Measurements from ENCODE around the gene IQCM. TPM values are rescaled to one million over a fixed set of nuclear protein-coding genes. Genes with fewer than 3 reads are reported as not detected.

Gene IQCM
- total RNA-seq, 1 donor from 2014 or later: not detected

DNA sequence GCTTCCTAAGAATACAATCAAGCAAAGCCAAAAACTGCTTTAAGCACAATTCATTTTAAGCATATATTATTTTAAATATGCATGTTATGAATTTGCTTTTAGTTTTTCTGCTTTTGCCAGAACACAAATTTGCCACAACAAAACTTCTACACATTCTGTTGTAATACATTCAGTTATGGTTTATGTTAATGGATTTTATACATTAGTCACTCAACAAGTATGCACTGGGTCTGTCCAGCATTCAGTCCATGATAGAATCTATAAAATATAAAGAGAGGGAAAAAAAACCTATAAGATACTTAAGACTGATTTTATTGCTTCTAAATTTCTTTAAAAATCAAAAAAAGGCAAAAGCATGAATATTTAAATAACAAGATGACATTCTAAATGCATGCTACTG is 22.2 kb downstream of the IQCM start:
- Mint-ChIP-seq H3K9me3 (no peaks in the 10 kb centered on the region), H3K36me3 (ENCODE audit: low read depth) (no peaks in the 10 kb centered on the region), H3K4me1 (no peaks in the 10 kb centered on the region), H3K27me3 (ENCODE audit: low read depth) (no peaks in the 10 kb centered on the region), H3K27ac (ENCODE audit: unreplicated experiment) (no peak overlapping the region), H3K4me3 (no peak overlapping the region)
- TF ChIP-seq CTCF (conservative IDR thresholded peaks at IDR 0.05): no peak
- DNase-seq (ENCODE audit: low read depth, low spot score): no peak

DNA sequence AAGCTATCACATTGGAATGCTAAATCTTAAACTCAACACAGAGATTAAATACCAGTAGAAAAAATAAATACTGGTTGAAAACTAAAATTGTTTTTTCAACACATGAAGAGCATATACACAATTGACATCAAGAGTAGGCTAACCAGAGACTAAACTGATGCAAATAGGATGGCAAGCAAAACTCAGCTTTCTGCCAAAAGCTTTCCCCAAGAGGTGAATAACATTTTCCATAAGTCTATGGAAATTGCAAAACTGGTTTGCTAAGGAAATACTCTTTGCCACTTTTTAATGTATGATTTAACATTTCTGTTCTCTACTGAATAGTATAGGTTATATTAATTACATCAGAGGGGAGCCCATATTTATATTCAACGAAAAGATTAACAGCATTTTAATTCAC is 23.8 kb downstream of the IQCM start:
- H3K4me1 Mint-ChIP-seq: no peaks in the 10 kb centered on the region
- no peak for TF ChIP-seq CTCF (conservative IDR thresholded peaks at IDR 0.05)
- no peaks in the 10 kb centered on the region for H3K27me3 Mint-ChIP-seq (ENCODE audit: low read depth)

GRCh38 chr4:149790172-149790907 is 25.3 kb downstream of the IQCM start:
- no peaks in the 10 kb centered on the region for H3K4me1 Mint-ChIP-seq
- H3K27me3 Mint-ChIP-seq (ENCODE audit: low read depth): no peaks in the 10 kb centered on the region
- peaks cover 2% of the 10 kb centered on the region for H3K9me3 Mint-ChIP-seq
- no peak overlapping the region for H3K4me3 Mint-ChIP-seq
- H3K27ac Mint-ChIP-seq (ENCODE audit: unreplicated experiment): no peak overlapping the region
- no peak for TF ChIP-seq CTCF (conservative IDR thresholded peaks at IDR 0.05)
- no peaks in the 10 kb centered on the region for H3K36me3 Mint-ChIP-seq (ENCODE audit: low read depth)
- DNase-seq (ENCODE audit: low read depth, low spot score): no peak

More for the DNA sequence above, 23.8 kb downstream of the IQCM start:
- DNase-seq (ENCODE audit: low read depth, low spot score): no peak
- Mint-ChIP-seq H3K27ac (ENCODE audit: unreplicated experiment) (no peak overlapping the region), H3K4me3 (no peak overlapping the region), H3K36me3 (ENCODE audit: low read depth) (no peaks in the 10 kb centered on the region), H3K9me3 (no peaks in the 10 kb centered on the region)

GRCh38 chr4:149788300-149788699 is 27.3 kb downstream of the IQCM start:
- no peaks in the 10 kb centered on the region for H3K36me3 Mint-ChIP-seq (ENCODE audit: low read depth)
- no peak overlapping the region for H3K27ac Mint-ChIP-seq (ENCODE audit: unreplicated experiment)
- H3K4me3 Mint-ChIP-seq: no peak overlapping the region
- peaks cover 2% of the 10 kb centered on the region for H3K9me3 Mint-ChIP-seq
- H3K4me1 Mint-ChIP-seq: no peaks in the 10 kb centered on the region
- no peaks in the 10 kb centered on the region for H3K27me3 Mint-ChIP-seq (ENCODE audit: low read depth)
- DNase-seq (ENCODE audit: low read depth, low spot score): no peak
- no peak for TF ChIP-seq CTCF (conservative IDR thresholded peaks at IDR 0.05)

GRCh38 chr4:149785696-149786431 is 29.8 kb downstream of the IQCM start:
- no peak overlapping the region for H3K27ac Mint-ChIP-seq (ENCODE audit: unreplicated experiment)
- no peak overlapping the region for H3K4me3 Mint-ChIP-seq
- no peak for DNase-seq (ENCODE audit: low read depth, low spot score)
- H3K36me3 Mint-ChIP-seq (ENCODE audit: low read depth): no peaks in the 10 kb centered on the region
- H3K27me3 Mint-ChIP-seq (ENCODE audit: low read depth): no peaks in the 10 kb centered on the region
- TF ChIP-seq CTCF (conservative IDR thresholded peaks at IDR 0.05): no peak
- peaks cover 2% of the 10 kb centered on the region for H3K9me3 Mint-ChIP-seq
- no peaks in the 10 kb centered on the region for H3K4me1 Mint-ChIP-seq
